Activated CD8-positive, alpha-beta memory T cell treated with anti-CD3 and anti-CD28 coated beads, Interleukin-2, amount 10 ng/mL, durations not matched to agents 7 days and 5 days (primary cell): Measurements from ENCODE around the gene GNG8. TPM values are rescaled to one million over a fixed set of nuclear protein-coding genes. Genes with fewer than 3 reads are reported as not detected.
"Not testable (repeated sequence)": the region's sequence is repeated elsewhere in the genome, so short reads cannot be mapped to it uniquely, and the experiment has no call there.

Experiments used
- ATAC-seq: fragments of 150-1000 bp; cut with Tn5 transposase; one replicate; pipeline ENCODE4 v1.10.0; 2021; ENCODE audit warnings: moderate library complexity
- CTCF ChIA-PET: fragments of 350-600 bp; sonication (Branson Sonifier 250); formaldehyde crosslinking; loops from one replicate; lab custom pipeline; 2021; ENCODE audit warnings: antibody characterized with exemption; lab: Charles Lee
- DNase-seq: peaks from one replicate; pipeline ENCODE4 v3.0.0-alpha.2; 2020
- H3K27ac Mint-ChIP-seq: one replicate; pipeline ENCODE4 v1.8.0; 2021; ENCODE audit warnings: mild to moderate bottlenecking, mixed read lengths
- H3K27me3 Mint-ChIP-seq: one replicate; pipeline ENCODE4 v1.8.0; 2021; ENCODE audit warnings: mixed read lengths
- H3K36me3 Mint-ChIP-seq: one replicate; pipeline ENCODE4 v1.8.0; 2021; ENCODE audit warnings: mild to moderate bottlenecking, mixed read lengths
- H3K4me1 Mint-ChIP-seq: one replicate; pipeline ENCODE4 v1.8.0; 2021; ENCODE audit warnings: mixed read lengths
- H3K4me3 Mint-ChIP-seq: one replicate; pipeline ENCODE4 v1.8.0; 2021; ENCODE audit warnings: mild to moderate bottlenecking, moderate library complexity, mixed read lengths
- H3K9me3 Mint-ChIP-seq: one replicate; pipeline ENCODE4 v1.8.0; 2022; ENCODE audit warnings: low read depth, mixed read lengths
- total RNA-seq, 2 experiments: library from RNA; stranded (reverse); gene quantifications; one replicate each; pipeline ENCODE4 v1.2.3, GENCODE V29; 2021

The GNG8 gene
- total RNA-seq, 2 experiments from 2014 or later, result 25.9 TPM; not detected in 1

GRCh38 chr19:46634656-46635218 is 1.3 kb downstream of the GNG8 start:
- CTCF ChIA-PET, result interaction anchor here (1.3 to 14.6 kb wide), 2 partner anchors 18 to 119 kb away, joined by 4 to 143 read pairs; no protein-coding TSS in a partner anchor
- Mint-ChIP-seq H3K27ac (no peak overlapping the region), H3K4me3 (peak overlapping the region; percentile 41), H3K36me3 (no peaks in the 10 kb centered on the region), H3K27me3 (peaks cover 32% of the 10 kb centered on the region), H3K4me1 (peaks cover 19% of the 10 kb centered on the region), H3K9me3 (no peaks in the 10 kb centered on the region)
- no peak for DNase-seq
- ATAC-seq, result no peak

GRCh38 chr19:46634045-46634655 is 1.9 kb downstream of the GNG8 start:
- Mint-ChIP-seq H3K27me3 (peaks cover 31% of the 10 kb centered on the region), H3K36me3 (no peaks in the 10 kb centered on the region), H3K4me1 (peaks cover 17% of the 10 kb centered on the region), H3K4me3 (peak overlapping the region; percentile 47), H3K9me3 (no peaks in the 10 kb centered on the region), H3K27ac (no peak overlapping the region)
- CTCF ChIA-PET, result interaction anchor here (1.3 to 14.6 kb wide), 3 partner anchors 17 to 120 kb away, joined by 4 to 143 read pairs (median 27); partner anchors contain the start of gene DACT3
- DNase-seq (peak; percentile 96), ATAC-seq (peak; percentile 73)

GRCh38 chr19:46633130-46633529 is 2.9 kb downstream of the GNG8 start:
- DNase-seq, result no peak

GRCh38 chr19:46631481-46631880 is 4.5 kb downstream of the GNG8 start:
- ATAC-seq (no peak), DNase-seq (no peak)
- H3K4me3 Mint-ChIP-seq, result no peak overlapping the region
- CTCF ChIA-PET, result interaction anchor here (0.6 to 14.6 kb wide), 4 partner anchors 15 to 135 kb away, joined by 3 to 143 read pairs (median 16); partner anchors contain the start of gene DACT3
- H3K27me3 Mint-ChIP-seq, result peaks cover 31% of the 10 kb centered on the region
- no peaks in the 10 kb centered on the region for H3K36me3 Mint-ChIP-seq
- peaks cover 19% of the 10 kb centered on the region for H3K4me1 Mint-ChIP-seq
- no peak overlapping the region for H3K27ac Mint-ChIP-seq
- H3K9me3 Mint-ChIP-seq, result no peaks in the 10 kb centered on the region

More at GRCh38 chr19:46633130-46633529, 2.9 kb downstream of the GNG8 start:
- peaks cover 31% of the 10 kb centered on the region for H3K27me3 Mint-ChIP-seq
- CTCF ChIA-PET, result interaction anchor here (1.3 to 14.6 kb wide), 3 partner anchors 16 to 121 kb away, joined by 4 to 143 read pairs (median 27); partner anchors contain the start of gene DACT3
- no peak overlapping the region for H3K27ac Mint-ChIP-seq
- no peaks in the 10 kb centered on the region for H3K9me3 Mint-ChIP-seq
- peaks cover 17% of the 10 kb centered on the region for H3K4me1 Mint-ChIP-seq
- ATAC-seq, result no peak
- H3K36me3 Mint-ChIP-seq, result no peaks in the 10 kb centered on the region
- no peak overlapping the region for H3K4me3 Mint-ChIP-seq

- Mint-ChIP-seq H3K9me3 (no peaks in the 10 kb centered on the region), H3K36me3 (no peaks in the 10 kb centered on the region), H3K27me3 (peaks cover 29% of the 10 kb centered on the region), H3K4me1 (peaks cover 17% of the 10 kb centered on the region), H3K27ac (no peak overlapping the region), H3K4me3 (no peak overlapping the region)
- CTCF ChIA-PET, result interaction anchor here (0.6 to 14.6 kb wide), 4 partner anchors 14 to 136 kb away, joined by 3 to 143 read pairs (median 16); partner anchors contain the start of gene DACT3
- ATAC-seq, result no peak
- DNase-seq, result no peak
Measured at GRCh38 chr19:46630586-46631205, 5.3 kb downstream of the GNG8 start.

- no peaks in the 10 kb centered on the region for H3K9me3 Mint-ChIP-seq
- no peaks in the 10 kb centered on the region for H3K36me3 Mint-ChIP-seq
- no peak overlapping the region for H3K27ac Mint-ChIP-seq
- peaks cover 20% of the 10 kb centered on the region for H3K4me1 Mint-ChIP-seq
- CTCF ChIA-PET, result interaction anchor here (0.7 to 14.6 kb wide), 3 partner anchors 13 to 91 kb away, joined by 3 to 143 read pairs (median 4); no protein-coding TSS in a partner anchor
- ATAC-seq (no peak), DNase-seq (no peak)
- H3K27me3 Mint-ChIP-seq, result peaks cover 24% of the 10 kb centered on the region
- H3K4me3 Mint-ChIP-seq, result no peak overlapping the region
Measured at GRCh38 chr19:46629546-46630025, 6.4 kb downstream of the GNG8 start.

GRCh38 chr19:46628970-46629369 is 7.0 kb downstream of the GNG8 start:
- CTCF ChIA-PET, result interaction anchor here (1.3 to 14.6 kb wide), 3 partner anchors 12 to 90 kb away, joined by 4 to 143 read pairs (median 6); no protein-coding TSS in a partner anchor
- not testable (repeated sequence) for H3K36me3 Mint-ChIP-seq, ATAC-seq, H3K27ac Mint-ChIP-seq, H3K9me3 Mint-ChIP-seq, H3K4me3 Mint-ChIP-seq, DNase-seq
- peaks cover 23% of the 10 kb centered on the region for H3K27me3 Mint-ChIP-seq
- peaks cover 19% of the 10 kb centered on the region for H3K4me1 Mint-ChIP-seq

- Mint-ChIP-seq H3K4me1 (peaks cover 17% of the 10 kb centered on the region), H3K9me3 (no peaks in the 10 kb centered on the region), H3K27me3 (peaks cover 1% of the 10 kb centered on the region), H3K36me3 (no peaks in the 10 kb centered on the region), H3K4me3 (no peak overlapping the region), H3K27ac (no peak overlapping the region)
- CTCF ChIA-PET, result interaction anchor here (0.6 to 14.6 kb wide), 3 partner anchors 10 to 122 kb away, joined by 3 to 143 read pairs (median 3); partner anchors contain the start of gene DACT3
- no peak for ATAC-seq
- no peak for DNase-seq
Measured at GRCh38 chr19:46626446-46626845, 9.6 kb downstream of the GNG8 start.

GRCh38 chr19:46625731-46626130 is 10.3 kb downstream of the GNG8 start:
- Mint-ChIP-seq H3K27ac (no peak overlapping the region), H3K4me1 (peaks cover 19% of the 10 kb centered on the region)
- ATAC-seq, result no peak

GRCh38 chr19:46624958-46625661 is 10.9 kb downstream of the GNG8 start, which contains the start of gene PTGIR:
Gene PTGIR, minus strand, starts transcription at chr19:46625089. Its CDS starts 864 bp downstream, at chr19:46624225.
- ATAC-seq (peak; percentile 27), DNase-seq (no peak)
- CTCF ChIA-PET, result interaction anchor here (0.5 to 14.6 kb wide), 5 partner anchors 8 to 124 kb away, joined by 3 to 143 read pairs (median 3); no protein-coding TSS in a partner anchor
- H3K9me3 Mint-ChIP-seq, result no peaks in the 10 kb centered on the region
- no peaks in the 10 kb centered on the region for H3K27me3 Mint-ChIP-seq
- peaks cover 21% of the 10 kb centered on the region for H3K4me1 Mint-ChIP-seq
- peak within 1 kb of the TSS; percentile 41 for H3K4me3 Mint-ChIP-seq
- peak within 1 kb of the TSS; percentile 60 for H3K27ac Mint-ChIP-seq
- H3K36me3 Mint-ChIP-seq, result no peaks in the 10 kb centered on the region

More at GRCh38 chr19:46625731-46626130, 10.3 kb downstream of the GNG8 start:
- Mint-ChIP-seq H3K36me3 (no peaks in the 10 kb centered on the region), H3K9me3 (no peaks in the 10 kb centered on the region), H3K27me3 (no peaks in the 10 kb centered on the region), H3K4me3 (no peak overlapping the region)
- CTCF ChIA-PET, result interaction anchor here (0.5 to 14.6 kb wide), 4 partner anchors 9 to 123 kb away, joined by 3 to 143 read pairs (median 3); no protein-coding TSS in a partner anchor
- no peak for DNase-seq

- Mint-ChIP-seq H3K27ac (peak overlapping the region; percentile 60), H3K4me1 (peaks cover 31% of the 10 kb centered on the region), H3K9me3 (no peaks in the 10 kb centered on the region), H3K36me3 (no peaks in the 10 kb centered on the region), H3K4me3 (peak overlapping the region; percentile 30), H3K27me3 (no peaks in the 10 kb centered on the region)
- CTCF ChIA-PET, result interaction anchor here (14.6 kb wide), 1 partner anchor 7 kb away, joined by 143 read pairs; no protein-coding TSS in a partner anchor
- DNase-seq (no peak), ATAC-seq (no peak)
Measured at GRCh38 chr19:46623915-46624502, 12.0 kb downstream of the GNG8 start.

GRCh38 chr19:46622118-46622446 is 13.9 kb downstream of the GNG8 start:
- CTCF ChIA-PET, result interaction anchor here (1.0 to 14.6 kb wide), 5 partner anchors 5 to 51 kb away, joined by 3 to 143 read pairs (median 9); partner anchors contain the start of genes DACT3 and PTGIR
- peaks cover 43% of the 10 kb centered on the region for H3K4me1 Mint-ChIP-seq
- H3K27me3 Mint-ChIP-seq, result no peaks in the 10 kb centered on the region
- ATAC-seq (no peak), DNase-seq (no peak)
- no peak overlapping the region for H3K4me3 Mint-ChIP-seq
- no peaks in the 10 kb centered on the region for H3K9me3 Mint-ChIP-seq
- no peak overlapping the region for H3K27ac Mint-ChIP-seq
- no peaks in the 10 kb centered on the region for H3K36me3 Mint-ChIP-seq
